Measurements from ENCODE around the gene GALNTL6.

DNA sequence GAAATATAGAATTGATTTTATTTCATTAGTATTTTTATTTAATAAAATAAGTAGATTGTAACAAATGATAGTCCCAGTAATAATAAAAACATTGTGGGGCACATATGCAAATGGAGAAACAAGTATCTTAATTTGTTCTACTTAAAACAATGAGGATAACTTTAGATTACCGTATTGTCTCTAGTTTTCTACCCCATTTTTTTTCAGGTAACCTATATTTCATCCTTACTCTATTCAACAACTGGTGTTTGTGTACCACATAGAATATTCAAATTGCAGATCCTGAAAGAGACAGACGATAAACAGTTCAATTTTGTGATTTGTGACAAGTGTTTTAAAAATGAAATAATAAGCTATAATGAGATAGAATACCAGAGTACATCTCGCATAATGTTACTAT lies 671.8 kb downstream of the GALNTL6 start:
- no peak for TF ChIP-seq CEBPB (IDR thresholded peaks at IDR 0.05; ENCODE audit: low read depth)
- TF ChIP-seq SIN3A (IDR thresholded peaks at IDR 0.05; ENCODE audit: low read depth), result no peak
- TF ChIP-seq POLR2A (IDR thresholded peaks at IDR 0.05; ENCODE audit: borderline replicate concordance, extremely low read depth, insufficient read depth, insufficient read length), result no peak
- TF ChIP-seq CTCF (IDR thresholded peaks at IDR 0.05 in 2 of 3, conservative IDR thresholded peaks at IDR 0.05 in 1 of 3; ENCODE audit: borderline replicate concordance in 1 of 3, insufficient read depth in 1 of 3, low read depth in 2 of 3, low read length in 2 of 3), result no peak
- no peak for TF ChIP-seq EZH2phosphoT487 (IDR thresholded peaks at IDR 0.05; ENCODE audit: borderline replicate concordance)
- TF ChIP-seq EGR1 (IDR thresholded peaks at IDR 0.05; ENCODE audit: low read depth), result no peak
